ENCODE results near the gene TBC1D22A. TPM values are rescaled to one million over a fixed set of nuclear protein-coding genes. Genes with fewer than 3 reads are reported as not detected.

TBC1D22A gene
- total and polyA plus RNA-seq, 10 of the 15 experiments (the other 5 are each of a cell fraction or from before 2014, with no cell fraction given): 0.63 to 44.7 (median 27.4) TPM

- DNase-seq (ENCODE audit: low read depth, low spot score): no peak
- Histone ChIP-seq H3K36me3 (ENCODE audit: control insufficient read depth in 2 of 2, insufficient read depth in 2 of 2, low read length in 1 of 2) (peaks cover 0 to 4% of the 10 kb centered on the region in 2 experiments; a peak in 2 of 4 replicates), H3K9me3 (replicated peaks; ENCODE audit: control insufficient read depth, insufficient read depth, low read length) (no peaks in the 10 kb centered on the region), H3K4me3 (no peak overlapping the region), H4K20me1 (ENCODE audit: control insufficient read depth, insufficient read depth) (no peaks in the 10 kb centered on the region), H3K27me3 (replicated peaks in 1 of 2; ENCODE audit: control insufficient read depth in 2 of 2, insufficient read depth in 2 of 2, low read length in 1 of 2) (no peaks in the 10 kb centered on the region), H3K4me2 (ENCODE audit: control insufficient read depth, insufficient read depth) (no peak overlapping the region), H3K27ac (ENCODE audit: control insufficient read depth, insufficient read depth) (no peak overlapping the region), H2AFZ (ENCODE audit: control insufficient read depth, low read depth, low read length) (no peak overlapping the region), H3K9ac (ENCODE audit: control insufficient read depth, insufficient read depth, low read length) (no peak overlapping the region), H3K4me1 (ENCODE audit: control insufficient read depth, insufficient read depth, low read length) (no peaks in the 10 kb centered on the region), H3K79me2 (ENCODE audit: control insufficient read depth, insufficient read depth, low read length) (no peaks in the 10 kb centered on the region)
- TF ChIP-seq DPF2 (IDR thresholded peaks at IDR 0.05): no peak
- no peak for TF ChIP-seq BHLHE40 (IDR thresholded peaks at IDR 0.05; ENCODE audit: borderline replicate concordance in 1 of 2, low read depth in 2 of 2, low read length in 1 of 2)
- TF ChIP-seq SMARCA5 (IDR thresholded peaks at IDR 0.05): no peak
- TF ChIP-seq CBX3 (IDR thresholded peaks at IDR 0.05; ENCODE audit: borderline replicate concordance, low read depth): no peak
- TF ChIP-seq TCF7 (IDR thresholded peaks at IDR 0.05; ENCODE audit: borderline replicate concordance): no peak
- TF ChIP-seq, protein P1, sequence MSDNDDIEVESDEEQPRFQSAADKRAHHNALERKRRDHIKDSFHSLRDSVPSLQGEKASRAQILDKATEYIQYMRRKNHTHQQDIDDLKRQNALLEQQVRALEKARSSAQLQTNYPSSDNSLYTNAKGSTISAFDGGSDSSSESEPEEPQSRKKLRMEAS (IDR thresholded peaks at IDR 0.05; ENCODE audit: low read depth, low read length): no peak
- TF ChIP-seq, protein P2, sequence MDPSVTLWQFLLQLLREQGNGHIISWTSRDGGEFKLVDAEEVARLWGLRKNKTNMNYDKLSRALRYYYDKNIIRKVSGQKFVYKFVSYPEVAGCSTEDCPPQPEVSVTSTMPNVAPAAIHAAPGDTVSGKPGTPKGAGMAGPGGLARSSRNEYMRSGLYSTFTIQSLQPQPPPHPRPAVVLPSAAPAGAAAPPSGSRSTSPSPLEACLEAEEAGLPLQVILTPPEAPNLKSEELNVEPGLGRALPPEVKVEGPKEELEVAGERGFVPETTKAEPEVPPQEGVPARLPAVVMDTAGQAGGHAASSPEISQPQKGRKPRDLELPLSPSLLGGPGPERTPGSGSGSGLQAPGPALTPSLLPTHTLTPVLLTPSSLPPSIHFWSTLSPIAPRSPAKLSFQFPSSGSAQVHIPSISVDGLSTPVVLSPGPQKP (IDR thresholded peaks at IDR 0.05; ENCODE audit: low read depth, low read length): no peak
- no peak for TF ChIP-seq FOXM1 (IDR thresholded peaks at IDR 0.05; ENCODE audit: low read depth, low read length)
- no peak for TF ChIP-seq ZNF217 (IDR thresholded peaks at IDR 0.05)
- TF ChIP-seq, protein P3, sequence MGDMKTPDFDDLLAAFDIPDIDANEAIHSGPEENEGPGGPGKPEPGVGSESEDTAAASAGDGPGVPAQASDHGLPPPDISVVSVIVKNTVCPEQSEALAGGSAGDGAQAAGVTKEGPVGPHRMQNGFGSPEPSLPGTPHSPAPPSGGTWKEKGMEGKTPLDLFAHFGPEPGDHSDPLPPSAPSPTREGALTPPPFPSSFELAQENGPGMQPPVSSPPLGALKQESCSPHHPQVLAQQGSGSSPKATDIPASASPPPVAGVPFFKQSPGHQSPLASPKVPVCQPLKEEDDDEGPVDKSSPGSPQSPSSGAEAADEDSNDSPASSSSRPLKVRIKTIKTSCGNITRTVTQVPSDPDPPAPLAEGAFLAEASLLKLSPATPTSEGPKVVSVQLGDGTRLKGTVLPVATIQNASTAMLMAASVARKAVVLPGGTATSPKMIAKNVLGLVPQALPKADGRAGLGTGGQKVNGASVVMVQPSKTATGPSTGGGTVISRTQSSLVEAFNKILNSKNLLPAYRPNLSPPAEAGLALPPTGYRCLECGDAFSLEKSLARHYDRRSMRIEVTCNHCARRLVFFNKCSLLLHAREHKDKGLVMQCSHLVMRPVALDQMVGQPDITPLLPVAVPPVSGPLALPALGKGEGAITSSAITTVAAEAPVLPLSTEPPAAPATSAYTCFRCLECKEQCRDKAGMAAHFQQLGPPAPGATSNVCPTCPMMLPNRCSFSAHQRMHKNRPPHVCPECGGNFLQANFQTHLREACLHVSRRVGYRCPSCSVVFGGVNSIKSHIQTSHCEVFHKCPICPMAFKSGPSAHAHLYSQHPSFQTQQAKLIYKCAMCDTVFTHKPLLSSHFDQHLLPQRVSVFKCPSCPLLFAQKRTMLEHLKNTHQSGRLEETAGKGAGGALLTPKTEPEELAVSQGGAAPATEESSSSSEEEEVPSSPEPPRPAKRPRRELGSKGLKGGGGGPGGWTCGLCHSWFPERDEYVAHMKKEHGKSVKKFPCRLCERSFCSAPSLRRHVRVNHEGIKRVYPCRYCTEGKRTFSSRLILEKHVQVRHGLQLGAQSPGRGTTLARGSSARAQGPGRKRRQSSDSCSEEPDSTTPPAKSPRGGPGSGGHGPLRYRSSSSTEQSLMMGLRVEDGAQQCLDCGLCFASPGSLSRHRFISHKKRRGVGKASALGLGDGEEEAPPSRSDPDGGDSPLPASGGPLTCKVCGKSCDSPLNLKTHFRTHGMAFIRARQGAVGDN (IDR thresholded peaks at IDR 0.05): no peak
- no peak for TF ChIP-seq WRNIP1 (IDR thresholded peaks at IDR 0.05; ENCODE audit: borderline replicate concordance, low read depth, low read length)
- SMC1A ChIA-PET (ENCODE audit: uncharacterized antibody, unreplicated experiment): no interaction called here
- in situ Hi-C loops (cut with MboI): no loop called here
- WGBS (ENCODE audit: insufficient coverage, insufficient replicate concordance, low lambda C conversion rate, missing lambda C conversion rate): 89% methylated on average over 14 of the region's 14 CpGs
- FAIRE-seq: no peak
- no peak for ATAC-seq
- POLR2A ChIA-PET: no interaction called here
- intact Hi-C loops (cut with micrococcal nuclease; ENCODE audit: unreplicated experiment): no loop called here
- RAD21 ChIA-PET (ENCODE audit: unreplicated experiment): no interaction called here
- BruUV-seq (replicated peaks): no TSS peak
- CTCF ChIA-PET: no interaction called here
Observed at GRCh38 chr22:47067911-47068625, 305.6 kb downstream of the TBC1D22A start.

All from GM12878 (cell line).